ENCODE results near the gene NSUN3.

DNA sequence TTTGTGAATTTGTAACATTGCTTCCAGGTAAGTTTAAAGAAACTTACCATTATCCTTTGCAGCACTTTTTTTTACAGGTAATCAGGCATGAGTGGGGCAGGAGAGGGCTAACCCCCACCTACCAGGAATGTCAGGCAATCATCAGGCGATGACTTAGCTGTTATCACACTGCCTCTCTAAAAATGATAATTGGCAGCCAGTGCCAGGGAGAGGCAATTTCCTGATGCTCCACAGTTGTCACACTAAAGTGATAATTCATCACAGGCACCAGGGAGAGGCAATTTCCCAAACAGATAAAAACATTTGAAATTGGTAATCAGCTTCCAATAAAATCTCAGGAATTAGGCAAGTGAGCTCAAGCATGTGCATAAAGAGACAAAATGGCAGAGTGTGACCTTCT, 26.3 kb downstream of the NSUN3 start:
- TF ChIP-seq CTCF (IDR thresholded peaks at IDR 0.05) (no peak), POLR2AphosphoS5 (IDR thresholded peaks at IDR 0.05) (no peak)

Measured in stomach (tissue), 4 donors.